ENCODE measurements around the gene TMEM247.

TMEM247 gene

DNA sequence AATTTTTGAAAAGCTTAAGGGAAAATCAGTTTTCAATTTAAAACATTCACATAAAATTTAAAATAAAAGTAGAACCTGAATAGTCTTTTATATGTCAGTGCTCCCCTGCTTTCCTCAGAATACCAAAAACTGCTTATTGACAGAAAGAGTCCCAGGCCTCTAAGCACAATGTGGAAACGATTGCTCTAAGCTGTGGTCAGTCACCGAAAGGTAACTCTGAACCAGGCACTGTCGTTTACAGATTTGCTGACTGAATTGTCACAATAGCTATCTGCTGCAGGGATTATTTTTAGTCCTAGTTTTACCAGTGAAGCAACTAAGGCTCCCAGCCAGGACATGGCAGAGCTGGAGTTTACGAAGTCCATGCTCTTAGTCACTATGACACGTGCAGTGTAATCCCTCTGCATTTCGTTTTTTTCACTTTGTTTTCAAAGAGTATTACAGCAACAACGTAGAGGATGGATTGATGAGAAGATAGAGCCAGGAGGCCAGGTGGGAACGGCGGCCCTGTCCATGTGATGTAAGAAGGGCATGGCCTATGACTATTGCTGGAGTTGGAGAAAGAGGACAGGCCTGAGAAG lies 28.1 kb upstream of the TMEM247 start:
- no peak for TF ChIP-seq CTCF (IDR thresholded peaks at IDR 0.05; ENCODE audit: control insufficient read depth, extremely low read depth, insufficient read depth)
- DNase-seq (ENCODE audit: low read depth) = no peak
- no peak overlapping the region for H3K4me3 ChIP-seq (ENCODE audit: low read depth, low read length)

GRCh38 chr2:46456789-46457188 lies 22.6 kb upstream of the TMEM247 start:
- DNase-seq (ENCODE audit: low read depth) = no peak
- H3K4me3 ChIP-seq (ENCODE audit: low read depth, low read length) = no peak overlapping the region
- no peak for TF ChIP-seq CTCF (IDR thresholded peaks at IDR 0.05; ENCODE audit: control insufficient read depth, extremely low read depth, insufficient read depth)

GRCh38 chr2:46458763-46459500 lies 20.4 kb upstream of the TMEM247 start:
- TF ChIP-seq CTCF (IDR thresholded peaks at IDR 0.05; ENCODE audit: control insufficient read depth, extremely low read depth, insufficient read depth) = no peak
- no peak overlapping the region for H3K4me3 ChIP-seq (ENCODE audit: low read depth, low read length)
- no peak for DNase-seq (ENCODE audit: low read depth)

GRCh38 chr2:46459694-46460093 lies 19.7 kb upstream of the TMEM247 start:
- H3K4me3 ChIP-seq (ENCODE audit: low read depth, low read length) = no peak overlapping the region
- DNase-seq (ENCODE audit: low read depth) = no peak
- no peak for TF ChIP-seq CTCF (IDR thresholded peaks at IDR 0.05; ENCODE audit: control insufficient read depth, extremely low read depth, insufficient read depth)

DNA sequence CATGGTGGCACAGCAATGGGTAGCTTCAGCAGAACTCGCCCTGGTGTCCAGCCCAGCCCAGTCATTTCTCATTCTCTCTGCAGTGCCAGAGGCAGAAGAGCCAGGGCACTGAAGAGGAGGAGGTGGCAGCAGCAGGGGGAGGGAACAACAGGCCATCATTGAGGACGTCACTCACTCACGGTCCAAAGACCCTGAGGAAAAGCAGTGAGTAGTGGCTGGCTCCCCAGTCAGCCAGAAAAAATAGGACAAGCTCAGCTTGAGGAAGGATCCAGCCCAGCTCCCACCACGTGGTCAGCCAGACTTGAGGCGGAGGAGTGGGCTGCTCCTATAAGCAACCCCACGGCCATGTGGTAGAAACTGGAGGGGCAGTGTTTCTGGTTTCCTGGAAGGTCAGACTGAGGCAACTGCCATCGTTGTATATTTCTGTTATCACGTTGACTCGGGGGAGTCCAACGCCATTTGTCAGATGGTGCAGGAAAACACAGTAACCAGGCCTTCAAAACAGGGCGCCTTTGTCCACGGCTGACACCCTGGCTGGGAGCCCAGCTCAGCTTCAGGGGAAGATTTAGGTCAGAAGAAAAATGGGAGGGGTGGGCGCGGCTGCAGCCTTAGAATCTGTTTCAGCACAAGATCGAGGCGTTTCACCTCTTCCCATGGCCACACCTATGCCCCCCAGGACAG lies 19.0 kb upstream of the TMEM247 start:
- DNase-seq (ENCODE audit: low read depth) = no peak
- TF ChIP-seq CTCF (IDR thresholded peaks at IDR 0.05; ENCODE audit: control insufficient read depth, extremely low read depth, insufficient read depth) = no peak
- no peak overlapping the region for H3K4me3 ChIP-seq (ENCODE audit: low read depth, low read length)

DNA sequence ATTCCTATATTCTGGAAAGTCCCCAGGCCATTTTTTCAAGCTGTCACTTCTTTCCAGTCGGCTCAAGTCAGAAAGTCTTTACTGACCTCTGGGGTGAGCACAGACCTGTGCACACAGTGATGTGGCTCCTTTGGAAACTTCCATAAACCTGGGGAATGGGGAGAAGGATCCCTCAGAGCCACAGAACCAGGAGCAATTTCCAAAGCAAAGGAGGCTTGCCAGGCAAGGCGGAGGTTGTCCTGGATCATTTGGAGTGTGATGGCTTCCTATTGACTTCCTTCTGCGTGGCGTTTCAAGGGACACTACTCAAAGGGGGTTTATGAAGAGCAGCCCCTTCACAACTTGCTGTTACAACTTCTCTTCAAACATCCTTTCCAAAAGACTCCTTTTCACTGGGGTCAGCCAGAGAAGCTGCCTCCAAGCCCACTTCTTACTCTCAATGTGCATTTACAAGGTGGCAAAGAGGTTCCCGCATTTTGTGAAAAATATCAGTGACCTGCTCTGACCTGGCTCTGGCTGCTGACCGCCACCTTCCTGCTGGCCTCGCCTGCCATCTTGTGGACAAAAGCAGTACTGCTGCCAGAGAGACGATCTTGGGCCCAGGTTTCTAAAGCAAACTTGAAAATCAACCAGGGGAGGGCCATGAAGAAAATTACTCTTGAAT lies 18.2 kb upstream of the TMEM247 start:
- DNase-seq (ENCODE audit: low read depth) = no peak
- TF ChIP-seq CTCF (IDR thresholded peaks at IDR 0.05; ENCODE audit: control insufficient read depth, extremely low read depth, insufficient read depth) = peak; percentile 84
- H3K4me3 ChIP-seq (ENCODE audit: low read depth, low read length) = no peak overlapping the region

All from LNCaP clone FGC (cell line).